GM19023 (cell line): ENCODE data around the gene SULT1C4.

Experiments
- ATAC-seq: cut with Tn5 transposase; IDR thresholded peaks from one replicate; pipeline ENCODE4 v1.9.1; 2021; ENCODE audit warnings: mild to moderate bottlenecking, moderate library complexity; ENCODE audit not compliant: unreplicated experiment

The SULT1C4 gene

DNA sequence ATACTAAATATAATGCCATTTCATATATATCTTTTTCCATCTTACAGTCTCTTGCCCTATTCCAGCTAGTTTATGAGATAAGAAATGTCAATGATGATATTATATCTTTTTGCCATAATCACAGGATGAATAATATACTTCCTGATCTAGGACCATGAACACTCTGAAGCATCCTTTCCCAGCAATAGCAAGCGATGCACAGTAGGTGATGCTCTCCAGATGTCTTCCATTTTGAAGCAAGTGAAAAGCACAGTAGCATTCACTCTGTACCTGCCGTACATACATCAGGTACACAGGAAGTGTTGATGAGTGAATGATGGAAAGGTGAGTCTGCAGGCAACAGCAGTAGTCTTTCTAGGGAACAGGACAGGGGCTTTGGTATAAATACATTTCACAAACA lies 8.6 kb upstream of the SULT1C4 start:
- no peak for ATAC-seq

DNA sequence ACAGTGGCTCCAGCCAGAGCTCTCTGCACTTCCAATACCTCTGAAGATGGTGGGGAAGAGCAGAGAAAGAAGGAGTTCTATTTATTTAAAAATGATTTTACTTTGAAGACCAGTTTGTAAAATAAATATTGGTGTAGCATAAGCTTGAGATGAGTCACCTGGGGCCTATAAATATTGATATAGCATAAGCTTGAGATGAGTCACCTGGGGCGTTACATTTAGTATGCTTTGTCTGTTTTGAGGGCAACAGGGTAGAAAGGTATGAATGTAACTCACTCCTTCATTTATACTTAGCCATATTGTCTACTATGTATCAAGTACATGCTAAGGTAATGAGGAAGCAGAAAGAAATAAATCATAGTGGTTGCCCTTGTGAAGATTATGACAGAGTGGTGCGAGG lies 7.7 kb upstream of the SULT1C4 start:
- ATAC-seq: no peak

DNA sequence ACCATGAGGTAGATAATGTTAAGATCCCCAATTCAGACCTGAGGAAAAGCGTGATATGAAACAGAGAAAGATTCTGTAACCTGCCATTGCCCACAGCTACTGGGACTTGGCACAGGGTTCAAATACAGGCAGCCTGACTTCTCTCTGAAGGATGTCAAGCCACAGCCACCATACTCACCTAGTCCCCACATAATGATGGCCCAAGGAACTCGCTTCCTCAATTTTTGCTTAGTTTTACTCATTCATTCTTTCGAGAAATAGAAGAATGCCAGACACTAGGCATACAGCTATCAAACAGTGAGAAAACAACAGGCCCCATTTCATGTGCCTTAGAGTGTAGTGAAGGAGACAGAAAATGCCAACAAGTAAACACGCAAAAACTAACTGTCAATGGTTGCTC lies 980 bp upstream of the SULT1C4 start:
- ATAC-seq: no peak

DNA sequence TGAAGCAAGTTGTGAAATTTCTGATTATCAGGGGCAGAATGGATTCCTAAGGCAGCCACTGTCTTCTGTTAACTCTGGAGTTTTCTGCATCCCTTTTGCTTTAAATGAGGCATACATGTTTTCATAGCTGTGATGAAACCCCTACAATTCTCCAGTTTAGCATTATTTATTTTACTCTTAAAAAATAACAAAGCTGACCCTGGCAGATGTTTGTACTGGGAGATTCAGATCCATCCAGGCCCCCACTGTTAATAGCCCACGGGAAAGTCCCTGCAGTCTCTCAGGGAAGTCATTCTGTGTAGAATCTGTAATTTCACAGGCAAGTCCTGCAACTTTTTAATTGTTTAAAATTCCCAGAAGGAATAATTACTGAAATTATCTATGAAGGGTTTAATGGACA lies 353 bp upstream of the SULT1C4 start:
- ATAC-seq: no peak

DNA sequence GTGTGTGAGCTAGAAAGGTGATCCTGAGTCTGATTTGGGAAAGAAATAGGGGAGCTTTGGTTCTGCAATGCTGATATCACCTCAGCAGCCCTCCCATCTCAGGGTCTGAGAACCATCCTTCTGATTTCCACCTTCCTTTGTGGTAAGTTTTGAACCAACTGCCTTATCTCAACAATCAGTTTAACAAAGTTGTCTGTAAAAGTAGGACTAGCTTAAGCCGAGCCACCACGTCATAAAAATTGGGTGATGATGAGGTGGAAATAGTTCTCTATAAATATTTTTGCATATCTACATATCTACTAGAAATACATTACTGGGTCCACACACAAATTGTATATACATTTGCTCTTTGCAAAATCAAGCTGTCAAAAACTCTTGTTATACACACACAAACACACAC lies 1.1 kb downstream of the SULT1C4 start:
- no peak for ATAC-seq

DNA sequence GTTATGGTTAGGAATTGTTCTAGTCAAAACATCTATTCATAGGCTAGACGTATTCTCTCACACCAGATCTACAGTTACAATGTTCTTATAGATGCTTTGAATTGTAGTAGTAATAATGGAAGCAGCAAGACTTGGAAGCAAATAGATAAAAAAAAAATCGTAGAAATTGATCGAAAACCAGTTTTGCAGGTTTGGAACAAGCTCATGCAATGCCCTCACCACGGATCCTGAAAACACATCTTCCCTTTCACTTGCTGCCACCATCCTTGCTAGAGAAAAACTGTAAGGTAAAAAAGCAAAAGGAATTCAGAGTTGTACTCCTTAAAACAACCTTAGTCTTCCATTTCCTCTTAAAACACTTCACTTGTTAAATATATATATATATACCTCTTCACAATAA lies 4.4 kb downstream of the SULT1C4 start:
- no peak for ATAC-seq

DNA sequence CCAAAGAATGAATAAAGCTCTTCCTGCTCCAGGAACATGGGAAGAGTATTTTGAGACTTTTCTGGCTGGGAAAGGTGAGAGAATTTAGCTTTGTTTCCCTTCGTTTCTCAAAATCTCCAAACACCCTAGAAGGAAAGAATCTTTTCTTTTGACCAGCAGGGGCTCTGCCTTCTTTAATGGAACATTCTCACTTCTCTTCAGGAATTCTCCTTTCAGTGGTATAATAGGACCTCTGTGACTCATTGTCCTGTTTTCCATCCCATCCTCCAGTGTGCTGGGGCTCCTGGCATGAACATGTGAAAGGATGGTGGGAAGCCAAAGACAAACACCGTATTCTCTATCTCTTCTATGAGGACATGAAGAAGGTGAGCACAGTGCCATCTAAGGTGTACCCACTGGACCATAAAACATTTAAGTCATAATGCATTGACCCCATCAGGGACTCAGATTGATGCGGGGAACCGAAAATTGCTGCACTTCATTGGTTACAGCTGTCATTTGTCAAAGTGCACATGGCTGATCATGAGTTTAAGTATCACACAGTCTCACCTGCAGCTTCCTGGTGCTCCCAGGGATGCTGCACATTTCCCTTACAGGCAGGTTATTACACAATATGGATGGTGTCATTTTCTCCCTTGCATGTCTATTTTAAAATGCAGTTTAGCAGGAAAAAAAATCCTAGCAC lies 5.5 kb downstream of the SULT1C4 start:
- ATAC-seq: no peak

DNA sequence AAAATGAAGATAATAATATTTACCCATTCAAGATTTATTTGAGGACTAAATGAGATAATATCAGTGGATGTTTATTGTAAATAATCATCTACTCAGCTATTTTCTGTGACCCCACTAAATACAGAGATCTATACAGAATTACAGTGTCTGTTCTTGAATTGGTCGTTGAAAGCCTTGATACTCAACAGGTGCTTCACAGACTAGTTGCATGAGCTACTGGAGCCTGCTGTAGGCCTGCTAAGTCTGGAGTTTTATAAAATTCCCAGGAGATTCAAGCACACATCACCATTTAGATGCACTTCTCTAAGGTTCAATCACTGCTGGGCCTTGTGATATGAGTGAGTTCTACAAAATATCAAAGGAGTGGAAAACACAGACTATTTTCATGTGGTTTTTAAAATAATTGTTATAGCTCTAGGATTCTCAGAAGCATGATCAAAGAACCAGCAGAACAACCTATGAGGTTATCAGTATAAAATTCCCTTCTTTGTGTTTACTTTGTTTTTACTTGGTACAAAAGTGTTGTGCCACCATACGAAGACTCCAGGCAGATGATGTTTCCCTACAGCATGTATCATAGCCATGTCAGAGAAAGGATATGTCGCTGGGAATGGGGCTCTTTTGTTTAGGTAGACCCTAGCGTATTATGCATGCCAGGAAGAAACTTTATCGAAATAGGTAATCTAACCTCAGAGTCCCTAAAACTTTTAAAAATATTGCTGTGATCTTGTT lies 7.1 kb downstream of the SULT1C4 start:
- ATAC-seq: no peak

DNA sequence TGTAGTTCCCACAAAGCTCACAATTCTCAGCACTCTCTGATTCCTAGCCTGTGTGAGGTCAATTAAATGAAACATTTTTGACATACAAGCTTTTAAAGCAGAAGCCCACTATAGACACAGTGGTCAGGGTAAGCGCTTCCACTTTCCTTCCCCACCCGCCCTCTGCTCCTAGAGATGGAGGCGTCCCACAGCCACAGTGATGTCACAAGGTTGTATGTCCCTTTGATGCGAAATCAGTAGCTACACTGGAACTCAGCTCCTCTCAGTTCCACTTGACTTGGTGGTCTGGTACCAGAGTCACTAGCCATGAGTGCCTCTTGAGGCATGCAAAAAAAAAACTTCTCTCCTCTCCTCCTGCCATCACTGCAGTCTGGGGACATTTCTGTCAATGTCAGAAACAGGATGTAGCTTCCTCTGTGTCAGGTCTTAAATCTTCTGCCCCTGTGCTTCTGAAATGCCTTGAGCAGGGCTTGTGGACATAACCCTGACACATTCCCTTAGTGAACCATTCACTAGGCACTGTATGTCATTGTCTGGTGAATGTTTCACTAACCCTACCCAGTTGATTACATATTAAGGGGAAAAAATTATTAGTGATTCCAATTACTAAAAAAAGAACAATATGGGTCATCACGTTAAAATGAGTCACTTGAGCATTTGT lies 7.8 kb downstream of the SULT1C4 start:
- ATAC-seq: peak; percentile 72

DNA sequence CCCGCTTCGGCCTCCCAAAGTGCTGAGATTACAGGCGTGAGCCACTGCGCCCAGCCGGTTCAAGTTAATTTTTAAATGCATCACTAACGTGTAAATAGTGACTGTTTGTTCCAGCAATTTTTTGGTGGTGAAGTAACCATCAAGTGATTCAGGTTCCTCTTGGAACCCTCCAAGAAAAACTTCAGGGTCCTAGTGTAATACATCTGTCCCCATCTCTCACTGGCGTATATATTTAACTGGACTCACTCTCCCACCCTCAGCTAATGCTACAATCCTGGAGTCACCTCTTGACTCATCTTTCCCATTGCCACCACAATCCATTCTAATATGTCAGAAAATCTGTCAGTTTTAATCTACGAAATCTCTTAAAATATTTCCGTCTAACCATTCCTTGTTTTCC lies 10.3 kb downstream of the SULT1C4 start:
- ATAC-seq: no peak

DNA sequence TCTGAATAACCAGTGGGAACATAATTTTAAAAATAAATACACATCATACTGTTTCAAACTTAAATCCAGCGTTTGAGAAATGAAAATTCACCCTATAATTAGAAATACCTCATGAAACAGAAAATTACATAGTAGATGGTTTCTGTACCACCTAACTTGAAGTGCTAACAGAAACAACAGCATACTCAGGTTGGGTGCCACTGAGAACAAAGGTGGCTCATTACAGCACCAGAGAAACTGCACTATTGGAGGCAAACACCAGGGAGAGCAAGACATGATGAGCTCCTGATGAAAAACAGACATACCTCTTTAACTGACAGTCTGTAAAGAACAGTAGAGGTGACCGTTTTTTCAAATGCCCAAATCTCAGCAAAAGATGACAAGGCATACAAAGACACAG lies 12.6 kb downstream of the SULT1C4 start:
- ATAC-seq: no peak

DNA sequence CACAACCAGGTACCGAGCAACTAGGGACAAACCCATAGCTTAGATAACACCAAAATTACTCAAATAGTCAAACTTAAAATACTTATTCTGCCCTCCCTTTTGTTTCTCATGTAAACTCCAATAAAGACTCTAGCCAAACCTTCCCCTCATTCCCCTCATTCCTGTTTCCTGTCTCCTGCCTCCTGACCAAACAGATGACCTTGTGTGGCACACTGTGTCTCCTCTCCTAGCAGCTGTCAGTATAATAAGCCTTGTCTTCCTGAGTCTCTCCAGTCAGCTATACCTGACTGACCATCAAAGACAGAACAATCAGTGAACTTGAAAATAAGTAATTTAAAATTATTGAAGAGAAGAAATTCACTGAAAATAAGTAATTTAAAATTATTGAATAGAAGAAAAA lies 14.3 kb downstream of the SULT1C4 start:
- ATAC-seq: no peak

DNA sequence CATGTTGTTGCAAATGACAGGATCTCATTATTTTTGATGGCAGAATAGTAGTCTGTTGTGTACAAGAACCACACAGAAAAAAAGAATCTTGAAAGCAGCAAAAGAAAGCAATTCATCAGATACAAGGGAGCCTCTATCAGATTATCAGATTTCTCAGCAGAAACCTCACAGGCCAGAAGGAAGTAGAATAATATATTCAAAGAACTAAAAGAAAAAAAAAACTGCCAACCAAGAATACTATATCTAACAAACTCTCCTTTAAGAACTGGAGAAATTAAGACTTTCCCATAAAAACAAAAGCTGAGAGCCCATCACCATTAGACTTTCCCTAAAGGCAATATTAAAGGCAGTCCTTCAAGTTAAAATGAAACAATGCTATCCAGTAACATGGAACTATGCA lies 15.4 kb downstream of the SULT1C4 start:
- no peak for ATAC-seq

DNA sequence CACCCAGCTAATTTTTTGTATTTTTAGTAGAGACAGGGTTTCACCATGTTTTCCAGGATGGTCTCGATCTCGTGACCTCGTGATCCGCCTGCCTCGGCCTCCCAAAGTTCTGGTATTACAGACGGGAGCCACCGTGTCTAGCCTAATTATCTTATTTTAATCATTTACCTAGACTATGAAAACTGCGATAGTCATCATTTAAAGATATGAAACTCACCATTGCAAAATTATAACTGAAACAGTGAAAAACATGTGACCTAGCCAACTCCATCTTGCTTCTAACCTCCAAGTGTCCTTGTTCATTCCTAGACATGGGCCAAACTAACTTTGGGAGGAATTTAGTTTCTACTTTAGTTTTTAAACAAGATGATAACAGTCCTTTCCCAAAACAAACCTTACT lies 17.4 kb downstream of the SULT1C4 start:
- no peak for ATAC-seq

DNA sequence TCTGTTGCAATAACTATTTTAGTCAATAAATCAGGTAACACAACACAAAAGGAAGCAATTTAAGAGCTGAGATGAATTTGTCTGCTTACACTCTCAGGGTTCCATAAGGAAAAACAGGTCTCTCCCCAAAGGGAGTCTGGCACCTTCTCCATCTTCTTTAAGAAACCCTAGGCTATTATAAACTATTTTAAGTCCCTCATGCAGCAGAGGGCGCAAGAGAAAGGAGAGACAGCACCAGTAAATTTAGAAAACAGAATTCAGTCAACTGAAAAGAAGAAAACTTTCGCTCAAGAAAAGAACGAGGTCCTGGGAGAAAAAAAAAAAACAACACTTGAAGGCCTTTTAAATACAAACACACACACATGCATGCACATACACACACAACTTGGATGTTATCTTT lies 19.1 kb downstream of the SULT1C4 start:
- no peak for ATAC-seq

DNA sequence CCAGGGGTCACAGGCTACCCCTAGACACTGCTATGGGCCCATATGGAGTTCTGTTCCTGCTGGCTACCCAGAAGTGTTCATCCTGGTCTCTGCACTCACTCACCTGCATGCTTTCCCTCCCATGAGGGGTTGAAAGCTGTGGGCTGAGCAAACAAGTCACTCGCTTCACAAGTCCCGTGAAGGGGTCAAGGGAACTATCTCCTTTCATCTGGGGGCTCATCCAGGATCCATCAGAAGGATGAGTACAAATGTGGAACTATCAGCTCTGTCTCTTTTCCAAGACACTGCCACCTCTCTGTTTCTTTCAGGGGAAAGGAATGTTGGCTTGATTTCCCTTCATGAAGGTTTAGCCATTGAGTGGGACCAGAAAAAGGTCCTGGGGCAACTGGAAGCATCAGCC lies 21.7 kb downstream of the SULT1C4 start:
- no peak for ATAC-seq

DNA sequence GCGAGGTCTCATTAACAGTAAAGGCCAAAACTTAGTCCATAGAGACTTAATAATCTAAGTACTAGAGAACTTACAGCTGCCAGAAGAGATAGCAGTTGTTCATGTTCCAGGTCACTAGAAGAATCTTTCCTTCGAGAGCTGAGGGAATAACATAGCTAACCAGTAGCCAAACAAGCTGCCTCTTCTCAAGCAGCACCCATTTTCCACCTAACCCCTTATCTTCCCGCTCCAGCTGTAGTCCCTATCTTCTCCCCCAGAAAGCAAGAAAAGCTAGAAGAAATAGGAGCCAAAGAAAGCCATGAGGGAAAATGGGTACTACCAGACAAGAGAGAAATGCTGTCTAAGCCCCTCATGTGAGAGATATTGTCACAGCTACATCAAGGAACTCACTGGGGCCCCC lies 24.0 kb downstream of the SULT1C4 start:
- ATAC-seq: no peak

DNA sequence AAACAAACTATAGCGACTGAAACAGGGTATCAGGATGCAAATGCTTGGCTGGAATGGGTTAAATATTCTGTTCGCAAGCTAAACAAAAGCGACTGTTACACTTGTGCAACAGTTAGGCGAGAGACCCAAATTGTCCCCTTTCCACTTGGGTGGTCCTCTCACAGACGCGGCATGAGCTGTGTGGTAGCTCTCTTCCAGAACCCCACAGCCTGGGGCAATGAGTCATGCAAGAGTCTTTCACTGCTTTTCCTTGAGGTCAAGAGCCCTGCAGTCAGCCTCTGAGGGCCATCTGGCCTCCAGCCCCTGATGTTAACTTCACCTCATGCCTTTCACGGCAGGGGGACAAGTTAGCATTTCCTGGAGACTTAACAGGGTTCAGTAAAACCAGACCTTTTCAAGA lies 25.7 kb downstream of the SULT1C4 start:
- no peak for ATAC-seq

DNA sequence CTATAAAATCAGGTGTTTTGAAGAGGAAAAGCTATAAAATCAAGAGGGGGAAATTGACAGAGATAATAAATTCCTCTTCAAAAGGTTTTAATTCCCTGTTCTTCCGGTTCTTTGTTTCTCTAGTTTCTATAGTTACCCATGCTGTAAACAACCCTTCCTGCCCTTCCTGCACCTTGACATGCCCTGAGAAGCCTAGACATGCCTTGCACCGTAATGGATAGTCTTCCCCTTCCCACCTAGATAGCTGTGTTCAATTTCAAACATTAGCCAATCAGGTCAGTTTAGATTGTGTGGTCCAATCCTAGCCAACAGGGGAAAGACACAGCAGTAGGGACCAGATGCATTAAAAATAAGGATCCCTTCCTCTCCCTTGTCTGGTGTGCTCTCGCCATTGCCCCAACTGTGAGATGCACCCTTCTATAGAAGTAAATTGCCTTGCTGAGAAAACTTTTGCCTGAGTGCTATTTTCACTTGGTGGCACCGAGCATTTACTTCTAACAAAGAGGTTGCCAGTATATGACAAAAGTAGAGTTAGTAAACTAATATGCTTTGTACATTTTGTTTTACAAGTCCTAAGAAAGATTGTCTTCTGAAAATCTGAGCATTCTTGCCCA lies 27.1 kb downstream of the SULT1C4 start:
- ATAC-seq: no peak

DNA sequence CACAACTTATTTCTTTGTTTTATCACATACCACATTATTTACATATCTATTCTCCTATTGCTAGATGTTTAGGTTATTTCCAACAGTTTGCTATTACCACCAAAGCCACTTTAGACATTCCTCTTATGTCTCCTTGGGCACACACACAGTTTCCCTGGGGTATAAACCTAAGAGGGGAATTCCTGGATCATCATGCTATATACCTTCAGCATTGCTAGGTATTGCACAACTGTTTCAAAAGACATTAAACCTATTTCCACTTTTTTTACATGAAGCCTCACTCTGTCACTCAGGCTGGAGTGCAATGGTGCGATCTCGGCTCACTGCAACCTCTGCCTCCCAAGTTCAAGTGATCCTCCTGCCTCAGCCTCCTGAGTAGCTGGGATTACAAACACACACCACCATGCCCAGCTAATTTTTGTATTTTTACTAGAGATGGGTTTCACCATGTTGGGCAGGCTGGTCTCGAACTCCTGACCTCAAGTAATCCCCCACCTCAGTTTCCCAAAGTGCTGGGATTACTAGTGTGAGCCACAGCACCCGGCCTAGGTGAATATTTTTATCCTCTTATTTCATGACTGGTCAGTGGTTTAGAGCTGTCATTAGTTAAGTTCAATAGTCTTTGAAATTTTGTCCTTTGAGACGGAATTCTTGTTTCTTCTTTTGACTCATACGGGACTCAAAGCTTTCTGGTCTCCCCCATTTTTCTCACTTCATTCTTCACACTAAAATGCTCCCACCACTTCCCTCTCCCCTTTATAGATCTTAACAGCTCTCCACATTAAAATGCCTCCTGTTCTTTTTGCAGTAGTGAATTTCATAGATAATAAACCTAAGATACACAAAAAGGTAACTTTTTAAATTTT lies 30.3 kb downstream of the SULT1C4 start:
- ATAC-seq: no peak

DNA sequence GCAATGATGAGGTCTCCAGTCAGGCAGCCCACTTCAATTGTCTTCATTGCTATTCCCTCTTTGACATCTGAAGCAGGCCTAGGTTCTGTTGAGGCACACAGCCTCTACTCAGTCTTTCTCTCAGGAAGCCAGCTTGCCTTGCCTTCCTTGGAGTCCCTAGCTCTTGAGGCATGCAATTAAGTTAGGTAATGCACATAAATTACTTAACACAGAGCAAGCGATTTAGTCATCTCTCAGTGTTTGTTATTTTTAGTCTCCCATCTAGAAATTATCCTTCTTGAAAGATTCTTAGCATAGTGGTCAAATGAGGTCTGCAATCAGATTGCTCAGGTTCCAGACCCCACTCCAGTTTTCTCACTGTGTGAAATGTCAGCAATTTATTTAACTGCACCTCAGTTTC lies 32.0 kb downstream of the SULT1C4 start:
- ATAC-seq: no peak
